ENCODE data around the gene TEX26.

GRCh38 chr13:30936971-30937370 lies 4.5 kb downstream of the TEX26 start:
- TF ChIP-seq USF1 (IDR thresholded peaks at IDR 0.05; ENCODE audit: borderline replicate concordance, extremely low read length, insufficient read depth, low read depth, low read length), result no peak
- TF ChIP-seq MAX (IDR thresholded peaks at IDR 0.05; ENCODE audit: low read depth, low read length), result no peak
- TF ChIP-seq SP1 (IDR thresholded peaks at IDR 0.05; ENCODE audit: low read depth, low read length), result no peak
- no peak for TF ChIP-seq CTCF (IDR thresholded peaks at IDR 0.05 in 2 of 3, conservative IDR thresholded peaks at IDR 0.05 in 1 of 3; ENCODE audit: control insufficient read depth in 2 of 3, extremely low read depth in 1 of 3, insufficient read depth in 1 of 3, low read depth in 3 of 3, low read length in 3 of 3)
- no peak for TF ChIP-seq EP300 (IDR thresholded peaks at IDR 0.05; ENCODE audit: borderline replicate concordance in 1 of 2, control insufficient read depth in 1 of 2, low read depth in 2 of 2, low read length in 2 of 2)
- no peak for TF ChIP-seq ZNF274 (IDR thresholded peaks at IDR 0.05; ENCODE audit: insufficient read depth, insufficient read length)

All from GM12878 (cell line).